ENCODE results near the gene ZKSCAN5.

DNA sequence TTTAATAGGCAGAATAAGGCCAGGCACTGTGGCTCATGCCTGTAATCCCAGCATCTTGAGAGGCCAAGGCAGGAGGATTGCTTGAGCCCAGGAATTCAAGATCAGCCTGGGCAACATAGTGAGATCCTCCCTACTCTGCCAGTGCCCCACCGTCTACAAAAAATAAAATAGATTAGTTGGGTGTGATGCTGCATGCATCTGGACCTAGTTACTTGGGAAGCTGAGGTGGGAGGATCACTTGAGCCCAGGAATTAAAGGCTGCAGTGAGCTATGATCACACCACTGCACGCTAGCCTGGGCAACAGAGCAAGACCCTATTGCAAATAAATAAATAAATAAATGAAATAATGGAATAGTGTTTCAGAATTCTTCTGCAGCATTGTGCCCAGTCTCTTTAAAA lies 31.2 kb downstream of the ZKSCAN5 start:
- TF ChIP-seq POLR2A (IDR thresholded peaks at IDR 0.05) (no peak), CTCF (IDR thresholded peaks at IDR 0.05) (no peak)

Data from uterus (tissue), 2 donors.